NCI-H460 (cell line): ENCODE results near the gene KCTD15. TPM values are rescaled to one million over a fixed set of nuclear protein-coding genes. Genes with fewer than 3 reads are reported as not detected.

ENCODE experiments used
- DNase-seq: peaks from one replicate; pipeline ENCODE4 v3.0.0-alpha.2; 2016; ENCODE audit warnings: low read depth; ENCODE audit errors: extremely low read depth
- total RNA-seq: library from RNA; depleted of rRNA; stranded (reverse); fragments of >200 nt; shearing (Covaris generic); gene quantifications from 2 replicates; pipeline ENCODE4 v1.2.3, GENCODE V29; 2014

Gene KCTD15
- total RNA-seq, 1 experiment from 2014 or later: 28.0 TPM

DNA sequence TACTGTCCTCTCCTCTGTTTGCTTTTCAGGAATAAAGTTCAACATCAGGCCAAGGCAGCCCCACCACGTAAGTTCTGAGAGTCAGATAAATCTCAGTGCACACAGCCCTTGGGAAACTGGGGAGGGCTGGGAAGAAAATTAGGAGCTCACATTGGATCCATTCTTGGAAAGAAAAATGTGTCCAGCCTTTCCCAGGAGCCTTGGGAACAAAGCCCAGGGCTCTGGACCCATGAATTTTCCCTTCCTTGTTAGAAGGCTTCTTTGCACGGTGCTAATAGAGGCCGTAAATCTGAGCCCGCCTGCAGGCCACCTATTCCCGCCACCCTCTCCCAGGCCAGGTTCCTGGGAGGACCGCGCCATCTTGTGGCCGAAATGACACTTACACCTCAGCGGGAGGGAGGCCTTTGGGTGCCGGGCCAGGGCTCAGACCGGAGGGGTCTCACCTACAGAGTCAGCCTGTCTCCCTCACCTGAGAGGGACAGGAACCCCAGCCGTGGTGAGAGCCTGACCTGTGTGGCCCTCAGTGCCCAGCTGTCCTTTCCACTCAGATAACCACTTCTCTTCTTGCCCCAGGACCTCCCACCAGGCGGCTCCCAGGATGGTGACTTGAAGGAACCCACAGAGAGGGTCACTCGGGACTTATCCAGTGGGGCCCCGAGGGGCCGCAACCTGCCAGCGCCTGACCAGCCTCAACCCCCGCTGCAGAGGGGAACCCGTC is 25.1 kb upstream of the KCTD15 start:
- DNase-seq: peak; percentile 54

DNA sequence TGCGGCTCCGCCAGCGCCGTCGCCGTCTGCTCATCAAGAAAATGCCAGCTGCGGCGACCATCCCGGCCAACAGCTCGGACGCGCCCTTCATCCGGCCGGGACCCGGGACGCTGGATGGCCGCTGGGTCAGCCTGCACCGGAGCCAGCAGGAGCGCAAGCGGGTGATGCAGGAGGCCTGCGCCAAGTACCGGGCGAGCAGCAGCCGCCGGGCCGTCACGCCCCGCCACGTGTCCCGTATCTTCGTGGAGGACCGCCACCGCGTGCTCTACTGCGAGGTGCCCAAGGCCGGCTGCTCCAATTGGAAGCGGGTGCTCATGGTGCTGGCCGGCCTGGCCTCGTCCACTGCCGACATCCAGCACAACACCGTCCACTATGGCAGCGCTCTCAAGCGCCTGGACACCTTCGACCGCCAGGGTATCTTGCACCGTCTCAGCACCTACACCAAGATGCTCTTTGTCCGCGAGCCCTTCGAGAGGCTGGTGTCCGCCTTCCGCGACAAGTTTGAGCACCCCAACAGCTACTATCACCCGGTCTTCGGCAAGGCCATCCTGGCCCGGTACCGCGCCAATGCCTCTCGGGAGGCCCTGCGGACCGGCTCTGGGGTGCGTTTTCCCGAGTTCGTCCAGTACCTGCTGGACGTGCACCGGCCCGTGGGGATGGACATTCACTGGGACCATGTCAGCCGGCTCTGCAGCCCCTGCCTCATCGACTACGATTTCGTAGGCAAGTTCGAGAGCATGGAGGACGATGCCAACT is 24.4 kb upstream of the KCTD15 start:
- DNase-seq: no peak

DNA sequence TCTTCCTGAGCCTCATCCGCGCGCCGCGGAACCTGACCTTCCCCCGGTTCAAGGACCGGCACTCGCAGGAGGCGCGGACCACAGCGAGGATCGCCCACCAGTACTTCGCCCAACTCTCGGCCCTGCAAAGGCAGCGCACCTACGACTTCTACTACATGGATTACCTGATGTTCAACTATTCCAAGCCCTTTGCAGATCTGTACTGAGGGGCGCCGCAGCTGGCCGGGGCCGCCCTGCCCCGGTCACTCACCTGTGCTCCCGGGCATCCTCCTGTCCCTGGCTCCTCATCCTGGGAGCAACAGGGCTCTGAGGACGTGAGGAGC is 23.9 kb upstream of the KCTD15 start:
- DNase-seq: no peak

DNA sequence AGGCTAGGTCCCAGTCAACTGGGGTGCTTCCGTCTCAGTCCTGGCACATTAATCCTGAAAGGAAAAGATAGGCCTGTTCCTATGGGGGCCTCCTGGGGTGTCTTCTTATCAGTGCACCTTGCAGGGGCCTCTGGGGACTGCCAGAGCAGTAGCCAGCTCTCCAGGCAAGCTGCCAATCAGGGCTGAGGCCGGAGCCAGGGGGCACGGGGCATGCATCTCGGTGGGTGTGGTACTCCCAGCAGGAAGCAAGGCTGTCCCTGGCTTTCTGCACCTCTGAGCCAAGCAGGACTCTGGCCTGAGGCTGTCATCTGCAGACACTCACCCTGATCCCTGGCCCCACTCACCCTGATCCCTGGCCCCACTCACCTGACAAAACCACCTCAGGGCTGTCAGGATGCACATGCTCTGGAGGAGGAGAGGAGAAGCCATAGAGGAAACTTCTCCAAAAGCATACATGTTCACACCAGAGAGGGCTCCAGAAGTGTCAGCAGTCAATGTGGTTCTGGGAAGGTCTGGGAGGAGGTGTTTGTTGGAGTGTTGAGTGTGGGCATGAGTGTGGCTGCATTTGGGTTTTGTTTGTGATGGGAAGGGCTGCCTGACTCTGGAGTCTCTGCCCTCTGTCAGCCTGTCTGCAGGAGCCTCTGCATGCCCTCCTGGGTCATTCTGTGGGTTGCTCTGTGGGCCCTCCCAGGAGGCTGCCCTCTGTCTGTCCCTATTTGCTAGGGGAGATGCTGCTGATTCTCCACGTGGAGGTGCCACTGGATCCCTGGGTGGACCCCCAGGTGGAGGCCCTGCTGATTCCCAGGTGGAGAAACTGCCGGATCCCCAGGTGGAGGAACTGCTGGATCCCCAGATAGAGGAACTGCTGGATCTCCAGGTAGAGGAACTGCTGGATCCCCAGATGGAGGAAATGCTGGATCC is 22.7 kb upstream of the KCTD15 start:
- DNase-seq: no peak

DNA sequence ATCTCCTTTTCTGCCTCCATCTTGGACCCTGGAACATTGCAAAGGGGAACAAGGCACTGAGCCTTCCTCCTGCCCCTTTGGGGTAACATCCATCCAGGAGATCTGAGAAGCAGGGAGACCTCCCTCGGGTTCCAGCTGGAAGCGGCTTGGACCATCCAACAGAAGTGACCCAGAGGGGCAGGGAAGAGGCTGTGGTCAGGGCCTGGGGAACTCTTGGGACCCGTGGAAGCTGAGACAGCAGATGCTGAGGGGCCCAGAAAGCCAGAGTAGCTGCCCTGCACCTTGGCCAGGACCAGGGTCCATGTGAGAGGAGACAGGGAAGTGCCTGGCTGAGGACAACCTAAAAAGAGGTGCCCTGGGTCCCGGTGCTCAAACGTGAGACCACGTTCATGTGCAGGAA is 21.9 kb upstream of the KCTD15 start:
- DNase-seq: no peak

DNA sequence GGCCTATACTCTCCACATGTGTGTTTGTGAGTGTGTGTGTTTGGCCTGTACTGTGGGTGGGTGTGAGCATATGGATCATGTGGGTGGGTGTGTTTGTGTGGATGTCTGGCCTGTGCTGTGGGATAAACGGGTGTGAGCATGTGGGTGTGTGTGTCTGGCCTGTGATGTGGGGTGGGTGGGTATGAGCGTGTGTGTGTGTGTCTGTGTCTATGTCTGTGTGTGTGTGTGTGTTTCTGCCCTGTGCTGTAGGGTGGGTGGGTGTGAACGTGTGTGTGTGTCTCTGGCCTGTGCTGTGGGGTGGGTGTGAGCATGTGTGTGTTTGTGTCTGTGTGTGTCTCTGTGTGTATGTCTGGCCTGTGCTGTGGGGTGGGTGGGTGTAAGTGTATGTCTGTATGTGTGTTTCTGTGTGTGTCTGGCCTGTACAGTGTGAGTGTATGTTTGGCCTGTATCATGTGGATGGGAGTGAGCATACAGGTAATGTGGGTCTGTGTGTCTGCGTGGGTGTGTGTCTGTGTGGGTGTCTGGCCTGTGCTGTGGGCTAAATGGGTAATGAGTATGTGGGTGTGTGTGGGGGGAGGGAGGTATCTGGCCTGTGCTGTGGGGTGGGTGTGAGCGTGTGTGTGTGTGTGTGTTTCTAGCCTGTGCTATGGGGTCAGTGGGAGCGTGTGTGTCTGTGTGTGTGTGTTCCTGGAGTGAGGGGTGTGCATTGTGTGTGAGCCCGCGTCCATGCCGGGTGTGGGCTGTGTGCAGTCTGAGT is 20.8 kb upstream of the KCTD15 start:
- DNase-seq: no peak

DNA sequence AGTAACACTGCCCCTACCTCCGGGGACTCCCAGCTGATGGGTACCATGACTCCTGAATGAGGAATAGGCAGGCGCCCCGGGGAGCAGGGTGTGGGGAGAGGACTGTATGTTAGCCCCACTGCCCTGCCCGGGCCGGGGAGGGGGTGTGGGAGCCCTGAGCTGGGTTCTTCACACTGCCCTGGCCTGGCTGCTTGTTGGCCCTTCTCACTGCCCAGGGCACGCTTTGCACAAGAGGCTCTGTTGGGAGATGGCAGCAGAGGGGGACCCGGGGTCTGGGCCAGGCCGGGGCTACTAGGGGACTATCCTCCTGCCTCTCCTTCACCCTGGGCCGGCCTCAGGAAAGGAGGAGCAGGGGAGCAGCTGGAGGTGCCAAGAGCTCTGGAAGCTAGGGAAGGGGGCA is 19.3 kb upstream of the KCTD15 start:
- no peak for DNase-seq

DNA sequence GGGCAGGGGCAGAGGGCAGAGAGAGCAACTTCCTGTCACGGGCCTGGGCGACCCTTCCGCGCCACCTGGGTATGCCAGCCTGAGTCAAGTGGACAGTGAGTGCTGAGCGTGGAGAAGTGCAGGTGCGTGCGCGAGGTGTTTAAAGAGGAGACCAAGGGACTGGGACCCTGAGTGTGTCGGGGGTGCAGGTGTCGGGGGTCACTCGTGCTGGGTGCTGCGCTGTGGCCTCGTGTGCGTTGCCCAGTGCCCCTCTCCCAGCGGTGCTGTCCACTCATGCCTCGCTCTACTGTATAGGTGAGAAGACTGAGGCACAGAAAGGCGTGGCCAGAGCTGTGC is 18.9 kb upstream of the KCTD15 start:
- DNase-seq: no peak

DNA sequence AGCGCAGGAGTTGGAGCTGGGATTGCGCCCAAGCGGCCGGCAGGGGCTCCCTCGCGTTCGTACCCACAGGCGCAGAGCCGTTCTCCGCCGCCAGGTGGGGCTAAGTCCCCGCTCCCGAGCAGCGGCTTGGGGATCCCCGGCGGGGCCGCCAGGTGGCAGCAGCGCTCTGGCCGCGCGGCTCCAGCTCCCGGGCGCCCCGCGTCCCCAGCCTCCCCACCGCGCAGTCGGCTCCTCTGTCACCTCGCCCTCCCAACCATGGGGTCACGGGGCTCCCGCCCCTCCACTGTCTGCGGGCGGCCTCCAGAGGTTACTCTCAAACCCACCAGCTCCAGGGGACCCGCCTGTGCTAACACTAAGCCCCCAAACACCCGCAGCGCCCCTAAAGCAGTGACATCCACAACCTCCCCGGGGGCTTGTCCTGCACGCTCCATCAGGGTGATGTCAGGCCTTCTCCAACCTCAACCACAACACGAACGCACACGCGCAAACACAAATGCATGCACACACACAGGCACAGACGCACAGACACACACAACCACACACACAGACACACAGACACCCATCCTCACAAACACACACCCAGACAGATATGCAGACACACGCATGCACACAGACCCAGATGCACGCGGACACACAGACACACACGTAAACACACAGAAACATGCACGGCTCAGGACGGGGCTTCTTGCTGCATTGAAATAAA is 18.4 kb upstream of the KCTD15 start:
- DNase-seq: peak; percentile 62

DNA sequence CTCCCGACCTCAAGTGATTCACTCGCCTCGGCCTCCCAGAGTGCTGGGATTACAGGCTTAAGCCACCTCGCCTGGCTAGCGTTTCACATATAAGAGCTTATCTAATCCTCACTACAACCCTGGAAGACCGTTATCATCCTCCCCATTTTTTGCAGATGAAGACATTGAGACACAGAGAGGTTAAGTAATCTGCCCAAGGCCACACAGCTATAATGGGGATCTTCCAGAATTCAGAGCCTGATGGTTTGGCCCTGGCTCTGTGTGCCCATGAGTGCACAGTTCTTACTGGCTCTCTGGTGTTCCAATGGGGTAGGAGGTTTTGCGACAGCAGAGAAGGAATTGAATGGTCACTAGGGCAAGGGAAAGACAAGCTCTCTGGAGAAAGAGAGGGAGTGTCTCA is 16.8 kb upstream of the KCTD15 start:
- DNase-seq: no peak

DNA sequence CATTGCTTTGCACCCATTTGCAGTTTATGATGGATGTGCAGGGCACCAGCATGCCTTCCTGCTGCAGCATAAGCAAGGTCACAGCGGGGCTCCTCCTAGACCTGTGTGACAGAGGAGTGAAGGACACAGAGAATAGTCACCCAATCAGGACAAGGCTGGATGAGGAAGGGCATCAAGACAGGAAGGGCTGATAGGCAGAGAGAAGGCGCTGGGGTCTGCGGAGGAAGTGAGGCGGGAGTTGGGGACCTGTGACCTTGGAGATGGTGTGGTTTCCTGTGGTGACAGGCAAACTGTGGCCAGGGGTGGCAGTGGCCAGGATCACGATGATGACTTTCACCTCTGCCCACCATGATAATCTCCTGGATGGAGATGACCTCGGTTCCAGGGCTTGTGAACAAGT is 16.4 kb upstream of the KCTD15 start:
- no peak for DNase-seq

DNA sequence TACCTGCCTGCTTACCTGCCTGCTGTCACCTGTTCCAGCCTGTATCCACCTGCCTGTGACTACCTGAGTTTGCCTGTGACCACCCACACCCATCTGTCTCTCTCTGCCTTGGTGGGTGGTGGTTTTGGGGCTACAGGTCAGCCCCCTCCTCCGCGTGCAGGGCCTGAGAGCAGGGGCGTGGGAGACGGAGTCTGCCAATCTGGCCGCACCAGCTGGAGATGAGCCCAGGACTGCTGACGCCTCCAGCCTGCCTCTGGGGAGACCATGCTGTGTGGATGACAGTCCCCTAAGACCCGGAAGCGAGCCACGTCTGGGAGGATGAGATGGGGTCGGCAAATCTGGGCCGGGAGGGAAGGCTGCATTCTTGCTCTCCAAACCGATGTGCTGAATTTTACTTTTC is 15.9 kb upstream of the KCTD15 start:
- DNase-seq: no peak

DNA sequence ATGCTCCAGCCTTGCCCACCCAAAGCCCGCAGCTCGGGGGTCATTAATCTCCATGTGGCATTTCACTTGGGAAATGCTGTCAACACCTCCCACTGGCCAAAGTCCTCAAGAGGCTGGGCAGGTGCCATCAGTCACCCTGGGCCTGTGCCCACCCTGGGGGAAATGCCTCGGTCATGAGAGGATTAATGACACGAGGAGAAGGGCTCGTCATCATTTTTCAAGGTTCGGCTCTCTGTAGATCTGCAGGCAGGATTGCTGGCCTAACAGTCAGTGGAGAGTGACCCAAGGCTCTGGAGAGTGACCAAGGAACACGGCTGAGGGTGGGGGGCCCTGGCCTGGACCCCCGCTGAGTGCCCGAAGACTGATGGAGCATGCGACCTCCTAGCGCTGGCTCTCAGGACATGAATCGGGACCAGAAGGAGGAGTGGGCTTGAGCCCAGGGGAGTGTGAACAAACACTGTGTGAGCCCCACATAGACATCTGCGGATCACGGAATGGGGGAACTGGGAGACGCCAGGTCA is 15.2 kb upstream of the KCTD15 start:
- DNase-seq: no peak

DNA sequence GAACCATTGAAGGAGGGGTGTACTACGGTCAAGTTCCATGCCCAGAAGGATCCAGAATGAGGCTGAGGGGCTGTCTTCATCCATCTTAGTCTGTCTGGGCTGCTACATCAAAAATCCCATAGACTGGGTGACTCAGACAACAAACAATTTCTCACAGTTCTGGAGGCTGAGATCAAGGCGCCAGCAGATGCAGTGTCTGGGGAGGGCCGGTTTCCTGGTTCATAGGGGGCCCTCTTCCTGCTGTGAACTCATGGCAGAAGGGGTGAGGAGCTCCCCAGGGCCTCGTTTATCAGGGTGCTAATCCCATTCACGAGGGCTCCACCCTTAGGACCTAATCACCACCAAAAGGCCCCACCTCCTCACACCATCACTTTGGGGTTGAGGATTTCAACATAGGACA is 14.7 kb upstream of the KCTD15 start:
- DNase-seq: no peak

DNA sequence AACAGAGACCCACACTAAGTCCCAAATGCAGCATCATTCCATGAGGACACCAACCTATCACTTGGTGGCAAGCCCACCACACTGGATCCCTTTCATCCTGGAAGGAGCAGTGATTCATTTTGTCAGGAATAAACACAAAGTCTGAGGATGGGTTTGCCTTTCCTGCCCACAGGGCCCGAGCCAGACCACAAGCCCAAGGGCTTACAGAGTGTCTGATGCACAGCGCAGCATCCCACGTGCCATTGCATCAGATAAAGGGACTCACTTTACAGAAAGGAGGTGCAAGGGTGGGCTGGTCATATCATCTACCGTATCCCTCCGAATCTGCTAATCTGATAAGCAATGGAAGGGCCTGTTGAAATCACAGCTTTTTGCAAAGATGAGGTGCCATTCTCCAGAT is 12.2 kb upstream of the KCTD15 start:
- no peak for DNase-seq

DNA sequence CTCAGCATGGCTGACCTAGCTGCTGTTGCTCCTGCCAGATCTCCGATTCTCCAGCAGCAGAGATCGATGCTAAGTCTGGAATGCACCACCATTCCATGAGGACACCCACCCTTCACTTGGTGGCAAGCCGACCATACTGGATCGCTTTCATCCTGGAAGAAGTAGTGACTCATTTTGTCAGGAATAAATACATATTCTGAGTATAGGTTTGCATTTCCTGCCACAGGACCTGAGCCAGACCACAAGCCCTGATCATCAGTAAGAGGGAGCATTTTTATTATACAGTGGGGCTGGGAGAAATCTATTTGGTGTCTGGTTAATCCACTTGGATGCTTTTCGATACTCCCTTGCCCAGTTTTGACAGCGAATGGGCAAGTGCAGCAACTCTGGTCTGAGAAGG is 10.9 kb upstream of the KCTD15 start:
- no peak for DNase-seq

DNA sequence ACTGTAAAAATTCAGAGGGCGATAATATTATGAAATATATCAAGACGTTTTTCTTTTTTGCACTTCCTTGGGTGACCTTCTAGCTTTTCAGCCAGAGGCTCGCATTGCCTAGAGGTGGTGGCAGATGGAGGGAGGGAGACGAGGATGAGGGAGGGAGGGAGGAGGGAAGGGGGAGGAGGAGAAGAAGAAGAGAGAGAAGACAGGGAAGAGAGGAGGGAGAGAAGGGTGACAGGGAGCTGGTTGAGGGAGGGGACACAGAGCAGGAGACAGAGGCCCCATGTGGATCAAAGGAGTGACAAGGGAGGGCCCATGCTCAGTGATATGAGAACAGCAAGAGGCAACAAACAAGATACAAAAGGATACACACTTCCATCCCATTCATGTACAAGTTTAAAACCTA is 8.0 kb upstream of the KCTD15 start:
- DNase-seq: no peak

DNA sequence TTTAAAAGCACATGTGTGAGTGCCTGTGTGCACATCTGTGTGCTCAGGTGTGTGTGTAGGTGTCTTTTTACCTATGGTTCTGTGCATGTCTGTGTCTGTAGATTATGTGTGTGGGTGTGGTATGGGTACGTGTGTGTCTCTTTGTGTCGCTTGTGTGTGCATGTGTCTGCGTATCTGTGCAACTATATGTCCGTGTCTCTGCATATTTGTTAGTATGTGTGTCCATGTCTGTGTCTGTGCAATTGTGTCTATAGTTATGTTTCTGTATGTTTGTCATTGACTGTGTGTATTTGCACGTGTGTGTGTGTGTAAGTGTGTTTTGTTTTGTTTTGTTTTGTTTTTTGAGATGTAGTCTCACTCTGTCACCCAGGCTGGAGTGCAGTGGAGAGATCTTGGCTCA is 7.3 kb upstream of the KCTD15 start:
- no peak for DNase-seq

DNA sequence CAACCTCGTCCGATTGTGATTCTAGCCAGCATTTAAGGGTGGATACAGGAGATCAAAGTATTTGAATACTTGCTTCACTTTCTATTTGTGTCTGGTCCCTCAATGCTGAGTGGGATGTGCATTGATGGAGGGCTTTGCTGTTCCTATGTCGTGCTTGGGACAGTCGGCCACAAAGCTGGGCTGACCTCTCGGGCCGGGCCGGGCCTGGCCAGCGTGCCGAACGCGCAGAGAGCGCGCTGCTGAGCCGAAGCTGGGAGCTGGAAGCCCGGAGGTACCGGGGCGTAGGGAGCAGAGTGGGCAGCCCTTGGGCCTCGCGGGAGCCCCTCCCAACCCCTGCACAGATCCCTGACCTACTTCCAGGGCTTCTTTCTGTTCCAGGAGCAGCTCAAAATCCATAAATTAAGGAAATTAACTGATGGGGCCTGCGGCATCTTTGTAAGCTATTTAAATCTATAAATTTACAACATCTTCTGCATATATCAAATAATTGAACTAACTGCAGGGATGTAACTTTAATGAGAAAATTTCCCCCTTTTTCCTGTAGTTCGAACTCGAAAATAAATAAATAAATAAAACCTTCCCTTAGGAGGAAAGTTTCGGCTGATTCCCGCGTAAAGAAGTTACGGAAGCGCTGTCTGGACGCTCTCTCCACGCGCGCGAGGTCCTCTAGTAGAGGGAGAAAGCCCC is 1.8 kb upstream of the KCTD15 start:
- no peak for DNase-seq
